Naive thymus-derived CD4-positive, alpha-beta T cell (primary cell): ENCODE data around the gene CPT1B. TPM values are rescaled to one million over a fixed set of nuclear protein-coding genes. Genes with fewer than 3 reads are reported as not detected.

Experiments used
- polyA plus RNA-seq, 2 donors: library from polyadenylated mRNA; unstranded; fragments of 300-500 nt; fragmentation: Illumina TruSeq; gene quantifications; one replicate each; pipeline ENCODE4 v1.2.3, GENCODE V29; 2021
- total RNA-seq, 6 experiments: library from RNA in 5 of 6; stranded (reverse) in 5 of 6; gene quantifications; 1 replicate in 5 of 6; 2 replicates in 1 of 6; pipeline ENCODE4 v1.2.3 and lab custom pipeline; 2021 to 2026

The CPT1B gene
- total and polyA plus RNA-seq, 7 experiments from 2014 or later = 0.32 to 108 (median 64.8) TPM

Other genes with a start within 250 kb of the CPT1B start
- gene PPP6R2, start 235.1 kb downstream of the CPT1B start, total RNA-seq = 10 to 100 TPM; 57.8 to 88.1 (median 78.1) TPM
- 10 to 100 TPM; 17.0 to 38.8 TPM for gene PPP6R2, start 235.1 kb downstream of the CPT1B start, polyA plus RNA-seq
- gene SBF1, start 103.4 kb downstream of the CPT1B start, total RNA-seq = 100 to 1,000 TPM; 161 to 209 (median 181) TPM
- gene SBF1, start 103.4 kb downstream of the CPT1B start, polyA plus RNA-seq = 10 to 100 TPM; 15.2 to 40.2 TPM
- gene ADM2, start 96.9 kb downstream of the CPT1B start, total RNA-seq = 1 to 10 TPM; 1.3 to 4.5 (median 4.0) TPM
- gene ADM2, start 96.9 kb downstream of the CPT1B start, polyA plus RNA-seq = under 1 TPM; 0.24 to 0.44 TPM
- gene MIOX, start 91.6 kb downstream of the CPT1B start, total RNA-seq = under 1 TPM in 1 of 5 experiments, not detected in 4; 0.22 TPM
- gene MIOX, start 91.6 kb downstream of the CPT1B start, polyA plus RNA-seq = not detected
- 100 to 1,000 TPM; 101 to 133 (median 118) TPM for gene LMF2, start 70.7 kb downstream of the CPT1B start, total RNA-seq
- gene LMF2, start 70.7 kb downstream of the CPT1B start, polyA plus RNA-seq = 10 to 100 TPM; 15.0 to 25.5 TPM
- 100 to 1,000 TPM in 2 of 5 experiments, 10 to 100 TPM in 3; 74.3 to 135 (median 91.1) TPM for gene NCAPH2, start 70.2 kb downstream of the CPT1B start, total RNA-seq
- 10 to 100 TPM; 37.8 to 46.6 TPM for gene NCAPH2, start 70.2 kb downstream of the CPT1B start, polyA plus RNA-seq
- gene SCO2, start 52.8 kb downstream of the CPT1B start, total RNA-seq = 10 to 100 TPM in 1 of 5 experiments, 1 to 10 TPM in 4; 2.2 to 12.0 (median 5.5) TPM
- 1 to 10 TPM; 4.9 to 9.4 TPM for gene SCO2, start 52.8 kb downstream of the CPT1B start, polyA plus RNA-seq
- gene TYMP, start 48.4 kb downstream of the CPT1B start, total RNA-seq = 100 to 1,000 TPM in 2 of 5 experiments, 10 to 100 TPM in 1, 1 to 10 TPM in 2; 5.4 to 161 (median 20.4) TPM
- gene TYMP, start 48.4 kb downstream of the CPT1B start, polyA plus RNA-seq = 1 to 10 TPM; 2.7 to 2.8 TPM
- gene KLHDC7B, start 32.5 kb downstream of the CPT1B start, total RNA-seq = 10 to 100 TPM in 1 of 5 experiments, 1 to 10 TPM in 4; 4.4 to 17.2 (median 6.8) TPM
- gene KLHDC7B, start 32.5 kb downstream of the CPT1B start, polyA plus RNA-seq = 10 to 100 TPM in 1 of 2 donors, 1 to 10 TPM in 1; 7.8 to 10.0 TPM
- gene SYCE3, start 15.5 kb downstream of the CPT1B start, total RNA-seq = not detected
- not detected for gene SYCE3, start 15.5 kb downstream of the CPT1B start, polyA plus RNA-seq
- gene CHKB, start 4.4 kb upstream of the CPT1B start, total RNA-seq = 100 to 1,000 TPM; 121 to 214 (median 191) TPM
- 10 to 100 TPM; 24.2 to 29.4 TPM for gene CHKB, start 4.4 kb upstream of the CPT1B start, polyA plus RNA-seq
- gene MAPK8IP2, start 22.4 kb upstream of the CPT1B start, total RNA-seq = under 1 TPM; 0.24 to 0.64 (median 0.38) TPM
- gene MAPK8IP2, start 22.4 kb upstream of the CPT1B start, polyA plus RNA-seq = not detected
- 10 to 100 TPM; 64.3 to 96.3 (median 68.7) TPM for gene ARSA, start 49.7 kb upstream of the CPT1B start, total RNA-seq
- gene ARSA, start 49.7 kb upstream of the CPT1B start, polyA plus RNA-seq = 10 to 100 TPM in 1 of 2 donors, 1 to 10 TPM in 1; 7.1 to 12.3 TPM
- under 1 TPM in 3 of 5 experiments, not detected in 2; 0.07 to 0.73 (median 0.16) TPM for gene SHANK3, start 94.4 kb upstream of the CPT1B start, total RNA-seq
- not detected for gene SHANK3, start 94.4 kb upstream of the CPT1B start, polyA plus RNA-seq
- not detected for gene ACR, start 159.8 kb upstream of the CPT1B start, total RNA-seq
- not detected for gene ACR, start 159.8 kb upstream of the CPT1B start, polyA plus RNA-seq
- gene RABL2B, start 205.2 kb upstream of the CPT1B start, total RNA-seq = 10 to 100 TPM; 40.8 to 81.7 (median 51.1) TPM
- gene RABL2B, start 205.2 kb upstream of the CPT1B start, polyA plus RNA-seq = 10 to 100 TPM; 24.3 to 32.1 TPM